ENCODE data around the gene QSOX1. TPM values are rescaled to one million over a fixed set of nuclear protein-coding genes. Genes with fewer than 3 reads are reported as not detected.

QSOX1 gene
- total RNA-seq, 1 experiment from 2014 or later = 69.0 TPM

GRCh38 chr1:180157108-180157507 lies 2.4 kb downstream of the QSOX1 start:
- Histone ChIP-seq H3K9me3 (ENCODE audit: low read depth, low read length, poor library complexity, severe bottlenecking) (no peaks in the 10 kb centered on the region), H3K4me3 (ENCODE audit: low read depth, low read length, poor library complexity, severe bottlenecking) (no peak overlapping the region), H3K27ac (ENCODE audit: low read depth, low read length, poor library complexity, severe bottlenecking) (no peak overlapping the region), H3K36me3 (ENCODE audit: insufficient read depth, low read length, poor library complexity, severe bottlenecking) (no peaks in the 10 kb centered on the region), H3K27me3 (replicated peaks; ENCODE audit: insufficient read depth, low read depth, low read length, poor library complexity) (no peaks in the 10 kb centered on the region), H3K4me1 (ENCODE audit: insufficient read depth, low read length, poor library complexity, severe bottlenecking) (peaks cover 18% of the 10 kb centered on the region)
- BruUV-seq (replicated peaks) = no TSS peak
- TF ChIP-seq CTCF (conservative IDR thresholded peaks at IDR 0.05; ENCODE audit: low read depth, low read length) (no peak), EZH2 (IDR thresholded peaks at IDR 0.05; ENCODE audit: borderline replicate concordance, low read depth, low read length, poor library complexity, severe bottlenecking) (no peak)
- intact Hi-C loops (cut with micrococcal nuclease; ENCODE audit: unreplicated experiment) = no loop called here
- no peak for DNase-seq (ENCODE audit: low spot score)
- ChIA-PET CTCF (interaction anchor here (0.6 kb wide), 1 partner anchor 65 kb away, joined by 3 read pairs; no protein-coding TSS in a partner anchor), POLR2A (ENCODE audit: low non-redundant PET) (no interaction called here)

- Histone ChIP-seq H3K36me3 (ENCODE audit: insufficient read depth, low read length, poor library complexity, severe bottlenecking) (no peaks in the 10 kb centered on the region), H3K27ac (ENCODE audit: low read depth, low read length, poor library complexity, severe bottlenecking) (no peak overlapping the region), H3K4me1 (ENCODE audit: insufficient read depth, low read length, poor library complexity, severe bottlenecking) (peaks cover 16% of the 10 kb centered on the region), H3K9me3 (ENCODE audit: low read depth, low read length, poor library complexity, severe bottlenecking) (no peaks in the 10 kb centered on the region), H3K27me3 (replicated peaks; ENCODE audit: insufficient read depth, low read depth, low read length, poor library complexity) (no peaks in the 10 kb centered on the region), H3K4me3 (ENCODE audit: low read depth, low read length, poor library complexity, severe bottlenecking) (no peak overlapping the region)
- no peak for DNase-seq (ENCODE audit: low spot score)
- CTCF ChIA-PET = no interaction called here
- TF ChIP-seq EZH2 (IDR thresholded peaks at IDR 0.05; ENCODE audit: borderline replicate concordance, low read depth, low read length, poor library complexity, severe bottlenecking) = no peak
- TF ChIP-seq CTCF (conservative IDR thresholded peaks at IDR 0.05; ENCODE audit: low read depth, low read length) = no peak
- no TSS peak for BruUV-seq (replicated peaks)
- intact Hi-C loops (cut with micrococcal nuclease; ENCODE audit: unreplicated experiment) = no loop called here
- POLR2A ChIA-PET (ENCODE audit: low non-redundant PET) = no interaction called here
These were observed 2.9 kb downstream of the QSOX1 start for GRCh38 chr1:180157576-180158057.

DNA sequence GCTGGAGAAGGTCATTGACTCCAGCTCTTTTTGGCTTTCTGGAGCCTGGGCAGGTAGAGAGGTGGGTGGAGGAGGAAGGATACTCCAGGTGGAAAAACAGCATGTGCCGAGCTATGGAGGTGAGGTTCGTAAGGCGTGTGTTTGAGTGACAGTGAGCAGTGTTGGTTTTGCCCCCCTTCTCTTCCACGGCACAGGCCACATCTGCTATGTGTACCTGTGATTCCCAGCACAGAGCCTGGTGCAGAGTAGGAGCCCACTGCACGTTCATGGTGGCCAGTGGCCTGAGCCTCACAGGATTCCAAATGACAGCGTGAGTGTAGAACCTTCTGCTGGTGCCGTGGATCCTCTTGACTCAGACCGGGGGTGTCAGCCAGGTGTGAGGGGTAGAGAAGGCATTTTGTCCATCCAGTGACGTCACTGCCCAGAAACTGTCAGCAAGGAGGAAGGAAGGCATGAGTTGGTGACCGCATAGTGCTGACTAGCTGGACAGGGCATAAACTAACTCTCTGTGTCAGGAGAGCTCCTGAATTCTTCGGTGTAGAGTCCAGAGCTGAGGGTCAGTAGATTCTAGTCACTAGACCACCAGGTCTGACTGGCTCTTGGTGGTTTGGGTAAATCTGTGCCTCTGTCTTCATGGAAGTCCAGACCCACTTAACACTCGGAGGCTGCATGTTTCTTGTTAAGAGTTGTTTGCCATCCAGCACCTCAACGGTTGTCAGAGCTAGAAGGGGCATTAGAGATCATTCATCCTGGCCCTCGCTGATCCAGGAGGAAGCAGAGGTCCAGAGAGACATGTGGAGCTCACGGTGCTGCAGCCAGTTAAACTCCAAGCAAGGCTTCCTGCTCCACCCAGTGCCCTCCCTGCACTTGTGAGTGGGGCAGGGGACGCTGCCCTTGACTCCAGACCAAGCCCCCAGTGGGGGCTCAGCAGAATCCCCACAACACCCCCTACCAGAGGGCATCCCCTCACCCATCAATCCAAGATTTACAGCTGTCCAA lies 3.8 kb downstream of the QSOX1 start:
- CTCF ChIA-PET = no interaction called here
- H3K4me1 ChIP-seq (ENCODE audit: insufficient read depth, low read length, poor library complexity, severe bottlenecking) = peaks cover 24% of the 10 kb centered on the region
- H3K9me3 ChIP-seq (ENCODE audit: low read depth, low read length, poor library complexity, severe bottlenecking) = no peaks in the 10 kb centered on the region
- no peak overlapping the region for H3K4me3 ChIP-seq (ENCODE audit: low read depth, low read length, poor library complexity, severe bottlenecking)
- H3K36me3 ChIP-seq (ENCODE audit: insufficient read depth, low read length, poor library complexity, severe bottlenecking) = no peaks in the 10 kb centered on the region
- TF ChIP-seq EZH2 (IDR thresholded peaks at IDR 0.05; ENCODE audit: borderline replicate concordance, low read depth, low read length, poor library complexity, severe bottlenecking) (no peak), CTCF (conservative IDR thresholded peaks at IDR 0.05; ENCODE audit: low read depth, low read length) (no peak)
- no peak for DNase-seq (ENCODE audit: low spot score)
- intact Hi-C loops (cut with micrococcal nuclease; ENCODE audit: unreplicated experiment) = no loop called here
- H3K27ac ChIP-seq (ENCODE audit: low read depth, low read length, poor library complexity, severe bottlenecking) = no peak overlapping the region
- no TSS peak for BruUV-seq (replicated peaks)
- POLR2A ChIA-PET (ENCODE audit: low non-redundant PET) = interaction anchor here (0.6 kb wide), 1 partner anchor 121 kb away, joined by 3 read pairs; no protein-coding TSS in a partner anchor
- no peaks in the 10 kb centered on the region for H3K27me3 ChIP-seq (replicated peaks; ENCODE audit: insufficient read depth, low read depth, low read length, poor library complexity)
